Bronchial epithelial cell (primary cell): ENCODE data around the gene PTPN14. TPM values are rescaled to one million over a fixed set of nuclear protein-coding genes. Genes with fewer than 3 reads are reported as not detected.

ENCODE experiments used
- DNase-seq: peaks from one replicate; pipeline ENCODE4 v3.0.0-alpha.2; 2010; ENCODE audit warnings: low read depth
- FAIRE-seq: peaks from 2 replicates; lab custom pipeline; 2011; peaks lifted over from hg19 to GRCh38; lab: Jason Lieb, UNC
- H3K27me3 ChIP-seq: 2 replicates; pipeline ENCODE4 v1.5.1; 2011; ENCODE audit warnings: low read length; ENCODE audit not compliant: control insufficient read depth, insufficient read depth
- H3K36me3 ChIP-seq: 2 replicates; pipeline ENCODE4 v1.5.1; 2011; ENCODE audit warnings: low read length; ENCODE audit not compliant: control insufficient read depth, insufficient read depth
- H3K4me3 ChIP-seq: 2 replicates; pipeline ENCODE4 v1.5.1; 2011; ENCODE audit warnings: mild to moderate bottlenecking, low read depth, low read length, control low read depth
- CTCF ChIP-seq: IDR thresholded peaks from 2 replicates; pipeline ENCODE4 v1.5.1; 2011; ENCODE audit warnings: mild to moderate bottlenecking, moderate library complexity, low read length, control low read depth, inconsistent platforms; ENCODE audit not compliant: insufficient read depth, severe bottlenecking
- total RNA-seq: library from RNA; depleted of rRNA; stranded (reverse); fragments of >200 nt; gene quantifications from 2 replicates; pipeline ENCODE4 v1.2.1, GENCODE V29; 2014

The PTPN14 gene
- total RNA-seq, 1 donor from 2014 or later = 28.4 TPM

- no peak for TF ChIP-seq CTCF
- Histone ChIP-seq H3K4me3 (no peak overlapping the region), H3K27me3 (no peaks in the 10 kb centered on the region), H3K36me3 (peaks cover 26% of the 10 kb centered on the region)
- no peak for DNase-seq
- no peak for FAIRE-seq
These were observed 182.0 kb downstream of the PTPN14 start for GRCh38 chr1:214369364-214369763.

GRCh38 chr1:214367841-214368240, 183.6 kb downstream of the PTPN14 start:
- peaks cover 32% of the 10 kb centered on the region for H3K36me3 ChIP-seq
- TF ChIP-seq CTCF = no peak
- DNase-seq (no peak), FAIRE-seq (no peak)
- no peaks in the 10 kb centered on the region for H3K27me3 ChIP-seq
- no peak overlapping the region for H3K4me3 ChIP-seq

GRCh38 chr1:214364786-214365295, 186.6 kb downstream of the PTPN14 start:
- FAIRE-seq (no peak), DNase-seq (no peak)
- Histone ChIP-seq H3K4me3 (no peak overlapping the region), H3K36me3 (peaks cover 39% of the 10 kb centered on the region), H3K27me3 (no peaks in the 10 kb centered on the region)
- no peak for TF ChIP-seq CTCF

- Histone ChIP-seq H3K27me3 (no peaks in the 10 kb centered on the region), H3K36me3 (peaks cover 41% of the 10 kb centered on the region), H3K4me3 (no peak overlapping the region)
- DNase-seq = no peak
- TF ChIP-seq CTCF = no peak
- FAIRE-seq = no peak
These were observed 187.0 kb downstream of the PTPN14 start for GRCh38 chr1:214364386-214364785.

- no peak for TF ChIP-seq CTCF
- H3K4me3 ChIP-seq = no peak overlapping the region
- FAIRE-seq (no peak), DNase-seq (no peak)
- H3K36me3 ChIP-seq = peaks cover 39% of the 10 kb centered on the region
- no peaks in the 10 kb centered on the region for H3K27me3 ChIP-seq
These were observed 188.0 kb downstream of the PTPN14 start for GRCh38 chr1:214363386-214363785.

- DNase-seq (no peak), FAIRE-seq (no peak)
- TF ChIP-seq CTCF = no peak
- peaks cover 38% of the 10 kb centered on the region for H3K36me3 ChIP-seq
- H3K4me3 ChIP-seq = no peak overlapping the region
- no peaks in the 10 kb centered on the region for H3K27me3 ChIP-seq
These were observed 189.1 kb downstream of the PTPN14 start for GRCh38 chr1:214362188-214362882.
